ENCODE results near the gene FH. TPM values are rescaled to one million over a fixed set of nuclear protein-coding genes. Genes with fewer than 3 reads are reported as not detected.

FH gene
- total RNA-seq, 2 experiments from 2014 or later, result 44.0 to 72.1 TPM

DNA sequence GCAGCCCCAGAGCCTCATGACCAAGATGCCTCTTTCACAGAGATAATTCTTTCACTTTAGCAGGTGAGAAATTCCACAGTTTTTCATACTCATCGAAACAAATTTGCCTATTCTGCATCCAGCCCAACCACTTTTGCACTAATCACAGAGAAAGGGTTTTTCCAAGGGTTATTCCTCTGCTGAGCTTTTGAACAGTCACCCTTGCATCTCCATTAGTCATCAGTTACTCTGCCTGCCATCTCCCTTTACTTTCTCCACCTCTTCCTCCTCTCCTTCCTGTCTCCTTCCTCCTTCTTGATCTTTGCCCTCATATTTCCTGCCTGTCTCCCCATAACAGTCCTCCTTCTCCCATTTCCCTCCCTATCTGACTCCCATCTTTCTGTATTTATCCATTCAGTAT lies 43.9 kb downstream of the FH start:
- no peaks in the 10 kb centered on the region for H3K36me3 ChIP-seq (ENCODE audit: insufficient read depth, low read length)
- DNase-seq (ENCODE audit: low spot score), result no peak
- TF ChIP-seq EZH2phosphoT487 (IDR thresholded peaks at IDR 0.05; ENCODE audit: borderline replicate concordance, low read depth, low read length), result no peak
- TF ChIP-seq, protein P1, sequence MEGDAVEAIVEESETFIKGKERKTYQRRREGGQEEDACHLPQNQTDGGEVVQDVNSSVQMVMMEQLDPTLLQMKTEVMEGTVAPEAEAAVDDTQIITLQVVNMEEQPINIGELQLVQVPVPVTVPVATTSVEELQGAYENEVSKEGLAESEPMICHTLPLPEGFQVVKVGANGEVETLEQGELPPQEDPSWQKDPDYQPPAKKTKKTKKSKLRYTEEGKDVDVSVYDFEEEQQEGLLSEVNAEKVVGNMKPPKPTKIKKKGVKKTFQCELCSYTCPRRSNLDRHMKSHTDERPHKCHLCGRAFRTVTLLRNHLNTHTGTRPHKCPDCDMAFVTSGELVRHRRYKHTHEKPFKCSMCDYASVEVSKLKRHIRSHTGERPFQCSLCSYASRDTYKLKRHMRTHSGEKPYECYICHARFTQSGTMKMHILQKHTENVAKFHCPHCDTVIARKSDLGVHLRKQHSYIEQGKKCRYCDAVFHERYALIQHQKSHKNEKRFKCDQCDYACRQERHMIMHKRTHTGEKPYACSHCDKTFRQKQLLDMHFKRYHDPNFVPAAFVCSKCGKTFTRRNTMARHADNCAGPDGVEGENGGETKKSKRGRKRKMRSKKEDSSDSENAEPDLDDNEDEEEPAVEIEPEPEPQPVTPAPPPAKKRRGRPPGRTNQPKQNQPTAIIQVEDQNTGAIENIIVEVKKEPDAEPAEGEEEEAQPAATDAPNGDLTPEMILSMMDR (conservative IDR thresholded peaks at IDR 0.05; ENCODE audit: low read length), result no peak
- H3K9me3 ChIP-seq (ENCODE audit: low read length), result no peaks in the 10 kb centered on the region
- CTCF ChIA-PET (ENCODE audit: unreplicated experiment), result no interaction called here
- intact Hi-C loops (cut with micrococcal nuclease; ENCODE audit: unreplicated experiment), result no loop called here
- H3K9me2 ChIP-seq (ENCODE audit: insufficient read depth, low read length), result no peaks in the 10 kb centered on the region; the same call in 1 of the 2 replicates
- H3K4me1 ChIP-seq (ENCODE audit: insufficient read depth, low read length, poor library complexity, severe bottlenecking), result no peaks in the 10 kb centered on the region
- H3K79me2 ChIP-seq (ENCODE audit: insufficient read depth, low read depth, low read length), result no peaks in the 10 kb centered on the region
- H2AFZ ChIP-seq (ENCODE audit: low read length), result no peak overlapping the region
- H4K20me1 ChIP-seq (ENCODE audit: insufficient read depth, low read length), result no peaks in the 10 kb centered on the region
- BruUV-seq (replicated peaks), result no TSS peak
- POLR2A ChIA-PET, result no interaction called here
- no peak overlapping the region for H3K4me2 ChIP-seq (ENCODE audit: low read length)
- H3K27ac ChIP-seq (ENCODE audit: low read depth, low read length, poor library complexity, severe bottlenecking), result no peak overlapping the region
- H3K4me3 ChIP-seq (ENCODE audit: low read depth, low read length, poor library complexity, severe bottlenecking), result no peak overlapping the region

DNA sequence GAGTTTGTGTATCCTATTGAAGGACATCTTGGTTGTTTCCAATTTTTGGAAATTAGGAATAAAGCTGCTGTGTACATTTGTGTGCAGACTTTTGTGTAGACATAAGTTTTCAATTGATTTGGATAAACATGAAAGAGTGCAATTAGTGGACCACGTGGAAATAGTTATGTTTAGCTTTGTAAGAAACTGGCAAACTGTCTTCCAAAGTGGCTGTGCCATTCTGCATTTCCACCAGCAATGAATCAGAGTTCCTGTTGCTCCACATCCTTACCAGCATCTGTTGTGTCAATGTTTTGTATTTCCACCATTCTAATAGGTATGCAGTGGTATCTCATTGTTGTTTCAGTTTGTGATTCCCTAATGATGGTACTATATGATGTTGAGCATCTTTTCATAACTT lies 46.5 kb downstream of the FH start:
- ChIA-PET POLR2A (interaction anchor here (0.6 to 1.4 kb wide), 4 partner anchors 16 to 71 kb away, joined by 3 to 4 read pairs (median 4); no protein-coding TSS in a partner anchor), CTCF (ENCODE audit: unreplicated experiment) (no interaction called here)
- BruUV-seq (replicated peaks), result no TSS peak
- Histone ChIP-seq H3K4me1 (ENCODE audit: insufficient read depth, low read length, poor library complexity, severe bottlenecking) (no peaks in the 10 kb centered on the region), H3K9me2 (ENCODE audit: insufficient read depth, low read length) (no peaks in the 10 kb centered on the region; the same call in 1 of the 2 replicates), H3K4me2 (ENCODE audit: low read length) (no peak overlapping the region), H3K27ac (ENCODE audit: low read depth, low read length, poor library complexity, severe bottlenecking) (no peak overlapping the region), H3K36me3 (ENCODE audit: insufficient read depth, low read length) (no peaks in the 10 kb centered on the region), H3K9me3 (ENCODE audit: low read length) (no peaks in the 10 kb centered on the region), H3K4me3 (ENCODE audit: low read depth, low read length, poor library complexity, severe bottlenecking) (no peak overlapping the region), H2AFZ (ENCODE audit: low read length) (no peak overlapping the region), H4K20me1 (ENCODE audit: insufficient read depth, low read length) (no peaks in the 10 kb centered on the region), H3K79me2 (ENCODE audit: insufficient read depth, low read depth, low read length) (no peaks in the 10 kb centered on the region)
- intact Hi-C loops (cut with micrococcal nuclease; ENCODE audit: unreplicated experiment), result no loop called here
- TF ChIP-seq, protein P1 (conservative IDR thresholded peaks at IDR 0.05; ENCODE audit: low read length), result no peak
- TF ChIP-seq EZH2phosphoT487 (IDR thresholded peaks at IDR 0.05; ENCODE audit: borderline replicate concordance, low read depth, low read length), result no peak
- DNase-seq (ENCODE audit: low spot score), result no peak

- intact Hi-C loops (cut with micrococcal nuclease; ENCODE audit: unreplicated experiment), result no loop called here
- no peaks in the 10 kb centered on the region for H3K36me3 ChIP-seq (ENCODE audit: insufficient read depth, low read length)
- H2AFZ ChIP-seq (ENCODE audit: low read length), result no peak overlapping the region
- no peaks in the 10 kb centered on the region for H3K9me2 ChIP-seq (ENCODE audit: insufficient read depth, low read length)
- ChIA-PET POLR2A (interaction anchor here (0.9 kb wide), 1 partner anchor 11 kb away, joined by 3 read pairs; no protein-coding TSS in a partner anchor), CTCF (ENCODE audit: unreplicated experiment) (no interaction called here)
- no peak overlapping the region for H3K27ac ChIP-seq (ENCODE audit: low read depth, low read length, poor library complexity, severe bottlenecking)
- no peaks in the 10 kb centered on the region for H4K20me1 ChIP-seq (ENCODE audit: insufficient read depth, low read length)
- TF ChIP-seq, protein P1 (conservative IDR thresholded peaks at IDR 0.05; ENCODE audit: low read length), result no peak
- TF ChIP-seq EZH2phosphoT487 (IDR thresholded peaks at IDR 0.05; ENCODE audit: borderline replicate concordance, low read depth, low read length), result no peak
- no TSS peak for BruUV-seq (replicated peaks)
- H3K79me2 ChIP-seq (ENCODE audit: insufficient read depth, low read depth, low read length), result no peaks in the 10 kb centered on the region
- DNase-seq (ENCODE audit: low spot score), result no peak
- H3K4me2 ChIP-seq (ENCODE audit: low read length), result no peak overlapping the region
- no peaks in the 10 kb centered on the region for H3K9me3 ChIP-seq (ENCODE audit: low read length)
- H3K4me3 ChIP-seq (ENCODE audit: low read depth, low read length, poor library complexity, severe bottlenecking), result no peak overlapping the region
- no peaks in the 10 kb centered on the region for H3K4me1 ChIP-seq (ENCODE audit: insufficient read depth, low read length, poor library complexity, severe bottlenecking)
These were observed 48.5 kb downstream of the FH start for GRCh38 chr1:241470908-241471590.

All from OCI-LY7 (cell line).